Measurements from ENCODE around the gene IFTAP. TPM values are rescaled to one million over a fixed set of nuclear protein-coding genes. Genes with fewer than 3 reads are reported as not detected.

Gene IFTAP
- total and polyA plus RNA-seq, 2 of the 13 experiments (the other 11 are each of a cell fraction or from before 2014, with no cell fraction given) = 11.3 to 29.4 TPM

DNA sequence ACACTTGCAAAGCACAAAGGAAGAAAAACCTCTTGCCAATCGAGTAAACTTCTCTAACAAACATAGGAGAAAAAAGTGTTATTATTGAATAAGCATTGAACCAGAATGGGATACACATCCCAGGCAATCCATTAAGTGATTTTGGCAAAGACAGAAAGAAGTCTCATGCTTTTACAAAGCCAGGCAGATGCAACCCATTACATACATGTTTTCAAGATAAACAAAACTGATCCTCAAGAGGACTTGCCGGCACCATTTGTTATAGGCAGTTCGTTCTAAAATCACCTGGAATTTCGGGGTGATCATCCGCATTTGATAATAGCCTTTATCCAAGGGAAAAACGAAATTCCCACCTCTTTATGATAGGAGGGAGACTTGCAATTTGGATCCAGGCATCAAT is 101.3 kb downstream of the IFTAP start:
- no peaks in the 10 kb centered on the region for H4K20me1 ChIP-seq (ENCODE audit: insufficient read depth, low read length)
- no TSS peak for BruUV-seq (replicated peaks)
- H3K4me2 ChIP-seq (ENCODE audit: low read depth, low read length) = no peak overlapping the region
- FAIRE-seq (no peak), ATAC-seq (no peak), DNase-seq (ENCODE audit: low spot score) (no peak)
- WGBS (ENCODE audit: low lambda C conversion rate) = 14% methylated on average over 6 of the region's 6 CpGs
- no peak overlapping the region for H3K27ac ChIP-seq (ENCODE audit: extremely low read length, insufficient read depth, low read length)
- no peak overlapping the region for H3K4me3 ChIP-seq (replicated peaks in 1 of 3; ENCODE audit: insufficient read depth in 1 of 3, low read depth in 2 of 3, low read length in 3 of 3)
- H3K9me3 ChIP-seq (ENCODE audit: low read length) = no peaks in the 10 kb centered on the region
- peaks cover 0 to 19% of the 10 kb centered on the region in 2 experiments; a peak in 3 of 5 replicates for H3K27me3 ChIP-seq (ENCODE audit: control insufficient read depth in 1 of 2, insufficient read depth in 2 of 2, low read length in 2 of 2)
- H3K4me1 ChIP-seq (ENCODE audit: insufficient read depth, low read length) = no peaks in the 10 kb centered on the region
- in situ Hi-C loops (cut with HindIII; ENCODE audit: extremely low pct_ligation_motif_present, low pct_unique_long_range_greater_than_20kb) = loop anchor here (10.0 kb wide), 1 partner anchor 61 kb away; no protein-coding TSS in a partner anchor
- H3K79me2 ChIP-seq (ENCODE audit: insufficient read depth, low read length) = no peaks in the 10 kb centered on the region
- ChIA-PET POLR2A (no interaction called here), CTCF (ENCODE audit: low intra/inter-chr PET ratio, low total read pairs) (no interaction called here)
- H3K36me3 ChIP-seq (replicated peaks in 1 of 2; ENCODE audit: control insufficient read depth in 1 of 2, insufficient read depth in 2 of 2, low read length in 2 of 2) = no peaks in the 10 kb centered on the region
- no peak for TF ChIP-seq STAT5B (CRISPR knock-in tag; IDR thresholded peaks at IDR 0.05)
- no peak for TF ChIP-seq TMF1 (CRISPR knock-in tag; IDR thresholded peaks at IDR 0.05; ENCODE audit: low read depth)
- TF ChIP-seq IRX3 (CRISPR knock-in tag; IDR thresholded peaks at IDR 0.05; ENCODE audit: borderline replicate concordance, low read depth) = no peak
- TF ChIP-seq ZNF205 (CRISPR knock-in tag; IDR thresholded peaks at IDR 0.05) = no peak
- no peak for TF ChIP-seq ZNF7 (CRISPR knock-in tag; IDR thresholded peaks at IDR 0.05)
- no peak for TF ChIP-seq MYNN (CRISPR knock-in tag; IDR thresholded peaks at IDR 0.05; ENCODE audit: low read depth)
- no peak for TF ChIP-seq ZNF441 (CRISPR knock-in tag; IDR thresholded peaks at IDR 0.05; ENCODE audit: borderline replicate concordance)
- no peak for TF ChIP-seq NR2C2 (CRISPR knock-in tag; IDR thresholded peaks at IDR 0.05; ENCODE audit: borderline replicate concordance)
- TF ChIP-seq, protein P1, sequence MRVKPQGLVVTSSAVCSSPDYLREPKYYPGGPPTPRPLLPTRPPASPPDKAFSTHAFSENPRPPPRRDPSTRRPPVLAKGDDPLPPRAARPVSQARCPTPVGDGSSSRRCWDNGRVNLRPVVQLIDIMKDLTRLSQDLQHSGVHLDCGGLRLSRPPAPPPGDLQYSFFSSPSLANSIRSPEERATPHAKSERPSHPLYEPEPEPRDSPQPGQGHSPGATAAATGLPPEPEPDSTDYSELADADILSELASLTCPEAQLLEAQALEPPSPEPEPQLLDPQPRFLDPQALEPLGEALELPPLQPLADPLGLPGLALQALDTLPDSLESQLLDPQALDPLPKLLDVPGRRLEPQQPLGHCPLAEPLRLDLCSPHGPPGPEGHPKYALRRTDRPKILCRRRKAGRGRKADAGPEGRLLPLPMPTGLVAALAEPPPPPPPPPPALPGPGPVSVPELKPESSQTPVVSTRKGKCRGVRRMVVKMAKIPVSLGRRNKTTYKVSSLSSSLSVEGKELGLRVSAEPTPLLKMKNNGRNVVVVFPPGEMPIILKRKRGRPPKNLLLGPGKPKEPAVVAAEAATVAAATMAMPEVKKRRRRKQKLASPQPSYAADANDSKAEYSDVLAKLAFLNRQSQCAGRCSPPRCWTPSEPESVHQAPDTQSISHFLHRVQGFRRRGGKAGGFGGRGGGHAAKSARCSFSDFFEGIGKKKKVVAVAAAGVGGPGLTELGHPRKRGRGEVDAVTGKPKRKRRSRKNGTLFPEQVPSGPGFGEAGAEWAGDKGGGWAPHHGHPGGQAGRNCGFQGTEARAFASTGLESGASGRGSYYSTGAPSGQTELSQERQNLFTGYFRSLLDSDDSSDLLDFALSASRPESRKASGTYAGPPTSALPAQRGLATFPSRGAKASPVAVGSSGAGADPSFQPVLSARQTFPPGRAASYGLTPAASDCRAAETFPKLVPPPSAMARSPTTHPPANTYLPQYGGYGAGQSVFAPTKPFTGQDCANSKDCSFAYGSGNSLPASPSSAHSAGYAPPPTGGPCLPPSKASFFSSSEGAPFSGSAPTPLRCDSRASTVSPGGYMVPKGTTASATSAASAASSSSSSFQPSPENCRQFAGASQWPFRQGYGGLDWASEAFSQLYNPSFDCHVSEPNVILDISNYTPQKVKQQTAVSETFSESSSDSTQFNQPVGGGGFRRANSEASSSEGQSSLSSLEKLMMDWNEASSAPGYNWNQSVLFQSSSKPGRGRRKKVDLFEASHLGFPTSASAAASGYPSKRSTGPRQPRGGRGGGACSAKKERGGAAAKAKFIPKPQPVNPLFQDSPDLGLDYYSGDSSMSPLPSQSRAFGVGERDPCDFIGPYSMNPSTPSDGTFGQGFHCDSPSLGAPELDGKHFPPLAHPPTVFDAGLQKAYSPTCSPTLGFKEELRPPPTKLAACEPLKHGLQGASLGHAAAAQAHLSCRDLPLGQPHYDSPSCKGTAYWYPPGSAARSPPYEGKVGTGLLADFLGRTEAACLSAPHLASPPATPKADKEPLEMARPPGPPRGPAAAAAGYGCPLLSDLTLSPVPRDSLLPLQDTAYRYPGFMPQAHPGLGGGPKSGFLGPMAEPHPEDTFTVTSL (CRISPR knock-in tag; IDR thresholded peaks at IDR 0.05; ENCODE audit: borderline replicate concordance) = no peak
- TF ChIP-seq ZSCAN21 (CRISPR knock-in tag; IDR thresholded peaks at IDR 0.05; ENCODE audit: borderline replicate concordance) = no peak
- no peak for TF ChIP-seq NCOA5 (CRISPR knock-in tag; IDR thresholded peaks at IDR 0.05)
- no peak for TF ChIP-seq BHLHE40 (IDR thresholded peaks at IDR 0.05; ENCODE audit: low read length)
- TF ChIP-seq AKAP8 (CRISPR knock-in tag; IDR thresholded peaks at IDR 0.05) = no peak
- TF ChIP-seq KAT7 (CRISPR knock-in tag; IDR thresholded peaks at IDR 0.05; ENCODE audit: borderline replicate concordance) = no peak
- TF ChIP-seq KDM6A (CRISPR knock-in tag; IDR thresholded peaks at IDR 0.05; ENCODE audit: low read depth) = no peak
- no peak for TF ChIP-seq ZNF550 (CRISPR knock-in tag; IDR thresholded peaks at IDR 0.05; ENCODE audit: borderline replicate concordance)
- TF ChIP-seq, protein P2, sequence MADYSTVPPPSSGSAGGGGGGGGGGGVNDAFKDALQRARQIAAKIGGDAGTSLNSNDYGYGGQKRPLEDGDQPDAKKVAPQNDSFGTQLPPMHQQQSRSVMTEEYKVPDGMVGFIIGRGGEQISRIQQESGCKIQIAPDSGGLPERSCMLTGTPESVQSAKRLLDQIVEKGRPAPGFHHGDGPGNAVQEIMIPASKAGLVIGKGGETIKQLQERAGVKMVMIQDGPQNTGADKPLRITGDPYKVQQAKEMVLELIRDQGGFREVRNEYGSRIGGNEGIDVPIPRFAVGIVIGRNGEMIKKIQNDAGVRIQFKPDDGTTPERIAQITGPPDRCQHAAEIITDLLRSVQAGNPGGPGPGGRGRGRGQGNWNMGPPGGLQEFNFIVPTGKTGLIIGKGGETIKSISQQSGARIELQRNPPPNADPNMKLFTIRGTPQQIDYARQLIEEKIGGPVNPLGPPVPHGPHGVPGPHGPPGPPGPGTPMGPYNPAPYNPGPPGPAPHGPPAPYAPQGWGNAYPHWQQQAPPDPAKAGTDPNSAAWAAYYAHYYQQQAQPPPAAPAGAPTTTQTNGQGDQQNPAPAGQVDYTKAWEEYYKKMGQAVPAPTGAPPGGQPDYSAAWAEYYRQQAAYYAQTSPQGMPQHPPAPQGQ (CRISPR knock-in tag; IDR thresholded peaks at IDR 0.05; ENCODE audit: borderline replicate concordance) = no peak
- no peak overlapping the region for H3K9ac ChIP-seq (ENCODE audit: insufficient read depth, low read depth, low read length)
- intact Hi-C loops (cut with micrococcal nuclease; ENCODE audit: unreplicated experiment) = no loop called here
- H2AFZ ChIP-seq (ENCODE audit: low read length) = no peak overlapping the region

Measured in HepG2 (cell line).